HG03039 (cell line): ENCODE results near the gene CCDC33.
A peak's percentile ranks its signal among the peaks of the same experiment; 100 is the strongest.

ENCODE experiments used
- ATAC-seq: cut with Tn5 transposase; IDR thresholded peaks from one replicate; pipeline ENCODE4 v1.9.1; 2021; ENCODE audit warnings: mild to moderate bottlenecking, moderate library complexity; ENCODE audit not compliant: unreplicated experiment

Gene CCDC33

DNA sequence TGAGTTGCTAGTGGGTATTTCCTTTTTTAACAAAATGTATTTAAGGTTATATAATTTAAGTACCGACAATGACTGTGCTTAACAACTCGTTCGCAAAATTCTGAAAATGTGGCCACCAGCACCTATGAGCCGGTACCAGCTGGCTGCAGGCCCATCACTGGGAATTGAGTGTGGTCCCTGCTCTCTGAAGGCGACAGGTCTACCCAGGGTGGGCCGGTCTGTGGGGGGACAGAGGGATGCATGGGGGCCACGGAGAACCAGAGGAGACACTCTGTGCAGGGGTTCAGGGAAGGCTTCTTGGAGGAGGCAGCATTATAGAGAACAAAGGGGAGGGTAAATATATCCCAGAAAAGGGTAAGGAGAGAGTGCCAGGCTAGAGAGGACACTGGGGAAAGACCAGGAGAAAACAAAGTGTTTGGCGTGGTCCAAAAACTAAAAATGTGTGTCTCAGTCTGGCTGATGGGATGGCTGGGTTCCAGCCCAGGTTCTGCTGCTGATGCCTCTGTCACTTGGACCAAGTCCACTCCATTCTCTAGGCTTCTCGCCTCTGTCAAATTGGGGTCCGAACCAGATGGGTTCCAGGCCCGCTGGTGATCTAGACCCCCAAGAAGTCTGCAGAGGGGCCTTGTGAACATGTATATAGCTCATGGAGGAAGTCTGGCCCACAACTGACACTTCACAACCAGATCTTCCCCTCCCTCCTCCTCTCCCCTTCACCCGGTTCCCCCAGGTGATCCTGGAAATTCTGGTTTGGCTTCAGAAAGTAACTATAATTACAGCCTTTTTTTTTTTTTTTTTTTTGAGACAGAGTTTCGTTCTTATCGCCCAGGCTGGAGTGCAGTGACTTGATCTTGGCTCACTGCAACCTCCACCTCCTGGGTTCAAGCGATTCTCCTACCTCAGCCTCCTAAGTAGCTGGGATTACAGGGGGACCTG, 142.0 kb downstream of the CCDC33 start:
- ATAC-seq: no peak

- ATAC-seq: no peak
These were observed 142.7 kb downstream of the CCDC33 start for GRCh38 chr15:74378848-74379247.

DNA sequence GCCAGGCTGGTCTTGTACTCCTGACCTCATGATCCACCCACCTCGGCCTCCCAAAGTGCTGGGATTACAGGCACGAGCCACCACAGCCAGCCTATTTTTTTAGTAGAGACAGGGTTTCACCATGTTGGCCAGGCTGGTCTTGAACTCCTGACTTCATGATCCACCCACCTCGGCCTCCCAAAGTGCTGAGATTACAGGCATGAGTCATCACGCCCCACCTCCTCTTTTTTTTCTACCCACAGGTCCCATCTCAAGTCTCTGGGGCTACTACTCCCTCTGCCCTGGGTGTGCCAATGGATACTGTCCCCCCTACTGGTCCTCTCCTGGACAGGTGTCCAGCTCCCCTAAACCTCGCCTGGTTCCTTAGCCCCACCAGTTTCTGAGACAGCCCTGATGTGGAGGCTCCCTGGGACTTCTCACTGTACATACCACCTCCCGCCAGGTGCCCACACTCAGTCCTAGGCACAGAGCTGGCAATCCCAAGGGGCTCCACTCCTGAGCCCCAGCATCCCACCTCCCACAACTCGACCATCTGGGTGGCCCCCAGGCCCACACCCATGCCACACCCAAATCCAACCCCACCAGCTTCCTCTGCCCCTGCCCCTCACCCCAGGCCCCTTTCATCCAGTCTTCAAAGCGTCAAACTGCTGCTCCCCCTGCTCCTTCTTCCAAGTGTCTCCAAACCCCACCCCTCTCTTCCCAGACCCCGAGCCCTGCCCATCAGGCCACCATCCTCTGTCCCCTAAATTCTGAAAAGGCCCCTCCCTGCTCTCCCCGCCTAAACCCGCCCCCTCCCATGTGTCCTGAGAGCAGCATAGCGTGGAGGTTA, 144.4 kb downstream of the CCDC33 start:
- ATAC-seq: no peak

DNA sequence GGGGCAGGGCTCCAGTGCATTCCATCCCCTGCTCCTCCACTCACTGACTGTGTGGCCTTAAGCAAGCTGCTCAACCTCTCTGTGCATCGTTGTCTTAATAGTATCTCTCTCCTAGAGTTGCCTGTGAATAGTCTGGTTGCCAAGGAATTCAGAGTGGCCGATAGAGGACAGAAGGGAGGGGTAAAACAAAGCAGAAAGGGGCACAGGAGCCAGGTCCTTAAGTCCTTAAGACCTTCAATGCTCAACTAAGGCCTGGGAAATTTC, 145.0 kb downstream of the CCDC33 start:
- ATAC-seq: no peak

GRCh38 chr15:74381481-74381880, 145.4 kb downstream of the CCDC33 start:
- no peak for ATAC-seq

- no peak for ATAC-seq
These were observed 146.1 kb downstream of the CCDC33 start for GRCh38 chr15:74382004-74382816.

DNA sequence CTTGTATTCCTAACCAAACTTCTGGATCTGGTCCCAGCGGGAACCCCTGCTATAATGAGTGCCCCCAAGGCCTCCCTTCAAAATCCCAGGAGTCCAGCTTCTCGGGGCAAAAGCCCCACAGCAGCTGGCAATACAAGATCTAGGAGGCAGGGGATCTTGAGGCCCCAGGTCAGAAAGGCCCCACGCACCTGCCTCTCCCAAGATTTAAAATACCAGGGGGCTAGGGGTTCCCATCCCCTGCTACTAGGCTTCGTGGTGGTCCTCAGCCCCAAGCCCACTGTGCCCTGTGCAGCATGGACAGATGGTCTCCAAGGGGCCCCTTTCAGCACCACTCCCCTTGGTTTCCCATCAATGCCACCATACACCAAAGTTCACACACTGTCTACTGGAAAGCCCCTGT, 147.2 kb downstream of the CCDC33 start:
- ATAC-seq: no peak

- ATAC-seq: peak; percentile 45
These were observed 147.8 kb downstream of the CCDC33 start for GRCh38 chr15:74383695-74384565.

GRCh38 chr15:74384566-74384880, 148.4 kb downstream of the CCDC33 start:
- ATAC-seq: no peak

DNA sequence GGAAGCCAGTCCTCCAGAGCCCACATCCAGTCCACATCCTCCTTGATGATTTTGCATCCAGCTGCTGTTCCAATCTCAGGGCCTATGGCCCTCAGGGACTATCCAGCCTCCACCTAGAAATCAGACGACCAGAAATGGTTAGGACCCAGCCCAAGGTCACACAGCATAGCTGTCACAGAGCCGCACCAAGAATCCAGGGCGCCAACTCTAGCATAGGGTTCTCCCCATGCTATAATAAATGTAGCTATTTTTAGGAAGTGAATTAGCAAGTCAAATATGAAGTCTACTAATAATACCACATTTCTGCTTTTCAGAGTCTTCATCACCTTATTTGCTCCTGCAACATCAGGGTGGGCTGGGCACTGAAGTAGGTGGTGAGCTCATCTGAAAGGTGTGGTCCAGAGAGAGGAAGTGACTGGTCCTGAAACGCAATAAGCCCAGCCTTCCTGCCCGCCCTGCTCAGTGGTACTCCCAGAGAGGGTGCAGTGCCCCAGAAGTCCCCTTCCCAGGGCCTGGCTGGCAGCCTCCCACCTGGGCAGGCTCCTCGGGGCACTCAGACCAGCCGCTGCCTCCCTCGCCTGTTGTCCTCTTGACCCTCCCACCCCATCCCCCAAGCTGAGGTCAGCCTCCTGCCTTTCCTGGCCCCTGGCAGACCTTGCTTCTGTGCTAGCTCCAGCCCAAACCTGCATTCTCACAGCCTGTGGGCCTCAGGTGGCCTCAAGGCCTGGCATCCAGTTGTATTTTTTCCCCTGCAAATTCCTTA, 148.9 kb downstream of the CCDC33 start:
- peak; percentile 39 for ATAC-seq

DNA sequence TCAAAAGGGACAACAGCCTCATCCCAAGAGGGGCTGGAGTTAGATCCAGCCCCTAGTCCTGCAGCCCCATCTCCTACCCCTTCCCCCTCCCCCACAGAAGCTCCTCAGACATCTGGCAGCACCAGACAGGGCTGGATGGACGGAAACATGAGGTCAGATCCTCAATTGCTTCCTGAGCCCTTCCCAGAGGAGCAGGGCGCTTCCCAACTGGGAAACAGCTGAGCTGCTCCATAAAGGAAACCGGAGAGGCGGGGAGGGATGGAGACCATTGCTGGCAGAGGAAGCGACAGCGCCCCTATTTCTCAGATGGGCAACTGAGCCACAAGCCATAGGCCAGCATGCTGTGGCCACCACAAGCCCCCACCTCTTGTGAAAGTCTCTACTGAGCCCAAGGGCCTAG, 149.6 kb downstream of the CCDC33 start:
- no peak for ATAC-seq
